IPS-NIHi7 (cell line): ENCODE measurements around the gene CCNL2.
A peak's percentile ranks its signal among the peaks of the same experiment; 100 is the strongest.

Experiments used
- DNase-seq: peaks from one replicate; pipeline ENCODE4 v3.0.0; 2012; ENCODE audit warnings: mixed read lengths; ENCODE audit errors: extremely low spot score

CCNL2 gene

DNA sequence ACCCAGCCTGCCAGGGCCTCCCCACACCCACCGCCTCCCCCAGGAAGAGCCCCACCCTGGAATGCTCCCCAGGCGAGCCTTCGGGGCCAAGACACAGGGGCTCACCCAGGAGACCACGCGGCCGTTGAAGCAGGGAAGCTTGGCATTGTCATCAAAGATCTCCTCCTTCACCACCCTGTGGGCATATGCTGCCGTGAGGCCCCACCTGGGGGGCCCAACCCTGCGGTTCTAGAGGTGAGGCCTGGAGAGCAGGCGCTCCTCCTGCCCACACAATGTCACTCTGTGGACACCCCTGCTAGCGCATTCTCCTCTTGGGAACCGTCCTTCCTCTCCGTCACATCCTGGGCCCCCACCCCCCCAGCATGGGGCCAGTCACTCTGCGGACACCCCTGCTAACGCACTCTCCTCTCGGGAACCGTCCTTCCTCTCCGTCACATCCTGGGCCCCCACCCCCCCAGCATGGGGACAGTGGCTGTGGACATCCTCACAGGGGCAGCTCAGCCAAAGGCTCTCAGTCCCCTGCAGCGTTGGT, 56.5 kb downstream of the CCNL2 start:
- DNase-seq = no peak

DNA sequence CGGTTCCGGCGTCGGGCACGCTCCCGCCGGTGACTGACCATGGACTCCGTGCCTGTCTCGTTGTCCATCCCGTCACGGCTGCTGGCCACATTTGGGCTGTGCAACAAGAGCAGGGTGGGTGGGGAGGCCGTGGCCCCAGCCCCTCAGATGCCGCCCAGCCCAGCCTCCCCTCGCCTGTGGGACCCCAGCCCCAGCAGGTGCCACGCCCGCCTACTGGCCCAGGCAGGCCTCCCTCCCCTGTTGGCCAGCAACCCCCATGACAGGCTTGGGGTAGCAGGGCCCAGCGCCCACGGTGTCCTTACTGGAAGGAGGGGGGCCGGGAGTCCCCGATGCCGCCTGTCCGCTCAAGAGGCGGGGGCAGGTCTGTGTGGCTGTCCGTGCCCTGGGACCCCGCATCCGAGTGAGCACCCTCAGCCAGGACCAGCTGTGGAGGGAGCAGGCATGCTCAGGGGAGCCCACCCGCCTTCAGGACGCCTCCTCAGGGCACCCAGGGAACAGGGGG, 57.0 kb downstream of the CCNL2 start:
- no peak for DNase-seq

GRCh38 chr1:1341549-1342021, 57.5 kb downstream of the CCNL2 start:
- DNase-seq = no peak

GRCh38 chr1:1340791-1341548, 58.2 kb downstream of the CCNL2 start:
- DNase-seq = no peak

DNA sequence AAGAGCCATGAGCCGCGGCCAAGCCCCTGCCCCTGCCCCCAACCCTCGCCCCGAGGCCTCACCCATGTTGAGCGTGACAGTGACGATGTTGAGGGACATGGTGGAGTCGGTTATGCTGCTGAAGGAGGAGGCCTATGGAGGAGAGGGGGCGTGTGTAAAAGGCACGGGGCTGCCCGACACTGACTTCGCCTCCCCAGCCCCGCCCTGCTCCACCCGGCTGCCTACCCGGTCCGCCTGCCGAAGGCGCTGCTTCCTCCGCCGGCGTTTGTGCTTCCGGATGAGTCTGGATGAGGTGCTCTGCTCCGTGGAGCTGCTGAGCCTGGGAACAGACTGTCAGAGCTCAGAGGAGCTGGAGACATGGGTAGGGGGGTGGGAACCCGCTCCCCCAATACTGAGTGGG, 59.0 kb downstream of the CCNL2 start:
- DNase-seq = no peak

- DNase-seq = no peak
Measured at GRCh38 chr1:1338278-1338677, 60.9 kb downstream of the CCNL2 start.

GRCh38 chr1:1337793-1338147, 61.4 kb downstream of the CCNL2 start:
- peak; percentile 94 for DNase-seq

GRCh38 chr1:1336931-1337792, 62.0 kb downstream of the CCNL2 start:
- DNase-seq = no peak

DNA sequence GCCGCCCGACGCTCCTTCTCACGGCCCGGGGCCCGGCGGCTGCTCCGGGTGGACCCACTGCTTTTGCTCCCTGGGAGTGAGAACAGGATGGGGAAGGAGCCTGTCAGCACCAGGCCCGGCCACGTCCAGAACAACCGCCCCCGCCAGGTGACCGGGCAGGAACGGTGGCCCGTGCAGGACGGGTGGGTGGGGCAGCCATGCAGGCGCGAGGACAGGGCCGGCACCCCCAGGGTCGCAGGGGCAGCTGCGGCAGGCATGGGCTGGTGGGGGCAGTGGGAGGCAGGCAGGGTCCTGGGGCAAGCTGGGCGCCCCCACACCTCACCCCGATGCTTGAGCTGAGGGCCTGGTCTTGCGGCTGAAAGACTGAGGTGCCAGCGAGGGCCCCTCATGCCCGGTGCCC, 62.7 kb downstream of the CCNL2 start:
- DNase-seq = no peak

GRCh38 chr1:1335792-1336248, 63.3 kb downstream of the CCNL2 start:
- no peak for DNase-seq
